Measurements from ENCODE around the gene TTLL11. TPM values are rescaled to one million over a fixed set of nuclear protein-coding genes. Genes with fewer than 3 reads are reported as not detected.

TTLL11 gene
- polyA plus RNA-seq, 1 of the 3 experiments (the other 2 are of a cell fraction): 6.8 TPM

GRCh38 chr9:122100756-122101155 is 7.6 kb upstream of the TTLL11 start (continued):
- no peak for TF ChIP-seq FOXJ3 (CRISPR knock-in tag; IDR thresholded peaks at IDR 0.05)

GRCh38 chr9:122099271-122099869 is 6.3 kb upstream of the TTLL11 start:
- H3K9me2 ChIP-seq: no peaks in the 10 kb centered on the region
- no peaks in the 10 kb centered on the region for H3K4me1 ChIP-seq (ENCODE audit: control insufficient read depth in 1 of 2, insufficient read depth in 2 of 2, low read depth in 1 of 2, low read length in 1 of 2)
- H3K36me3 ChIP-seq (replicated peaks in 1 of 2; ENCODE audit: control insufficient read depth in 1 of 2, insufficient read depth in 2 of 2, low read length in 1 of 2): no peaks in the 10 kb centered on the region
- H3K4me2 ChIP-seq: no peak overlapping the region
- ChIA-PET POLR2A (no interaction called here), CTCF (interaction anchor here (0.5 to 8.1 kb wide), 77 partner anchors 9 to 1250 kb away, joined by 3 to 327 read pairs (median 4); partner anchors contain the start of genes MRRF, RBM18 and RC3H2)
- no peak overlapping the region for H3K27ac ChIP-seq (ENCODE audit: low read depth in 2 of 2, low read length in 1 of 2)
- 38% methylated on average over 16 of the region's 16 CpGs for WGBS (ENCODE audit: low lambda C conversion rate)
- peak; percentile 80 for DNase-seq
- H4K20me1 ChIP-seq (ENCODE audit: insufficient read depth): no peaks in the 10 kb centered on the region
- no peaks in the 10 kb centered on the region for H3K79me2 ChIP-seq (ENCODE audit: insufficient read depth)
- H3F3A ChIP-seq (replicated peaks; ENCODE audit: insufficient read depth): no peaks in the 10 kb centered on the region
- H3K4me3 ChIP-seq (ENCODE audit: low read depth in 2 of 2, low read length in 1 of 2): peak overlapping the region in 1 of 2 experiments; percentile 35; a peak in 1 of 4 replicates
- peak overlapping the region; percentile 63; the same call in 1 of the 2 replicates for H2AFZ ChIP-seq (ENCODE audit: low read depth)
- H3K9me3 ChIP-seq: no peaks in the 10 kb centered on the region
- no peaks in the 10 kb centered on the region for H3K27me3 ChIP-seq (ENCODE audit: insufficient read depth)
- no peak overlapping the region for H3K9ac ChIP-seq
- TF ChIP-seq MEF2A (IDR thresholded peaks at IDR 0.05; ENCODE audit: borderline replicate concordance, low read depth) (no peak), RCOR1 (IDR thresholded peaks at IDR 0.05; ENCODE audit: low read length) (0 out of 2 replicates have a peak, but pooled peaks have one; percentile 15), SMC3 (IDR thresholded peaks at IDR 0.05; ENCODE audit: low read depth, low read length) (peak; percentile 80), CHD2 (IDR thresholded peaks at IDR 0.05; ENCODE audit: low read length, partially characterized antibody) (peak; percentile 42), RXRA (IDR thresholded peaks at IDR 0.05; ENCODE audit: borderline replicate concordance, low read depth) (no peak), RAD21 (IDR thresholded peaks at IDR 0.05; ENCODE audit: low read length) (peak; percentile 87), NRF1 (IDR thresholded peaks at IDR 0.05; ENCODE audit: low read depth, low read length) (no peak), MXI1 (IDR thresholded peaks at IDR 0.05; ENCODE audit: low read depth, low read length) (no peak), ELF1 (IDR thresholded peaks at IDR 0.05) (no peak), USF1 (IDR thresholded peaks at IDR 0.05; ENCODE audit: borderline replicate concordance, low read depth) (no peak), SIN3A (IDR thresholded peaks at IDR 0.05; ENCODE audit: borderline replicate concordance, low read depth, low read length) (no peak), RFX5 (IDR thresholded peaks at IDR 0.05; ENCODE audit: low read length) (no peak), EP300 (IDR thresholded peaks at IDR 0.05; ENCODE audit: borderline replicate concordance in 1 of 2, low read depth in 1 of 2, low read length in 1 of 2) (no peak), NFIC (IDR thresholded peaks at IDR 0.05; ENCODE audit: borderline replicate concordance) (no peak), YY1 (IDR thresholded peaks at IDR 0.05; ENCODE audit: low read depth) (no peak), TCF12 (IDR thresholded peaks at IDR 0.05) (no peak), TAF1 (IDR thresholded peaks at IDR 0.05; ENCODE audit: borderline replicate concordance, low read depth, low read length) (no peak), POLR2AphosphoS5 (IDR thresholded peaks at IDR 0.05; ENCODE audit: low read depth, low read length) (no peak)
- TF ChIP-seq, protein P1, sequence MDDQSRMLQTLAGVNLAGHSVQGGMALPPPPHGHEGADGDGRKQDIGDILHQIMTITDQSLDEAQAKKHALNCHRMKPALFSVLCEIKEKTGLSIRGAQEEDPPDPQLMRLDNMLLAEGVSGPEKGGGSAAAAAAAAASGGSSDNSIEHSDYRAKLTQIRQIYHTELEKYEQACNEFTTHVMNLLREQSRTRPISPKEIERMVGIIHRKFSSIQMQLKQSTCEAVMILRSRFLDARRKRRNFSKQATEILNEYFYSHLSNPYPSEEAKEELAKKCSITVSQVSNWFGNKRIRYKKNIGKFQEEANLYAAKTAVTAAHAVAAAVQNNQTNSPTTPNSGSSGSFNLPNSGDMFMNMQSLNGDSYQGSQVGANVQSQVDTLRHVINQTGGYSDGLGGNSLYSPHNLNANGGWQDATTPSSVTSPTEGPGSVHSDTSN (IDR thresholded peaks at IDR 0.05): no peak
- TF ChIP-seq, protein P2, sequence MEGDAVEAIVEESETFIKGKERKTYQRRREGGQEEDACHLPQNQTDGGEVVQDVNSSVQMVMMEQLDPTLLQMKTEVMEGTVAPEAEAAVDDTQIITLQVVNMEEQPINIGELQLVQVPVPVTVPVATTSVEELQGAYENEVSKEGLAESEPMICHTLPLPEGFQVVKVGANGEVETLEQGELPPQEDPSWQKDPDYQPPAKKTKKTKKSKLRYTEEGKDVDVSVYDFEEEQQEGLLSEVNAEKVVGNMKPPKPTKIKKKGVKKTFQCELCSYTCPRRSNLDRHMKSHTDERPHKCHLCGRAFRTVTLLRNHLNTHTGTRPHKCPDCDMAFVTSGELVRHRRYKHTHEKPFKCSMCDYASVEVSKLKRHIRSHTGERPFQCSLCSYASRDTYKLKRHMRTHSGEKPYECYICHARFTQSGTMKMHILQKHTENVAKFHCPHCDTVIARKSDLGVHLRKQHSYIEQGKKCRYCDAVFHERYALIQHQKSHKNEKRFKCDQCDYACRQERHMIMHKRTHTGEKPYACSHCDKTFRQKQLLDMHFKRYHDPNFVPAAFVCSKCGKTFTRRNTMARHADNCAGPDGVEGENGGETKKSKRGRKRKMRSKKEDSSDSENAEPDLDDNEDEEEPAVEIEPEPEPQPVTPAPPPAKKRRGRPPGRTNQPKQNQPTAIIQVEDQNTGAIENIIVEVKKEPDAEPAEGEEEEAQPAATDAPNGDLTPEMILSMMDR (IDR thresholded peaks at IDR 0.05): peak; percentile 76
- TF ChIP-seq, protein P3, sequence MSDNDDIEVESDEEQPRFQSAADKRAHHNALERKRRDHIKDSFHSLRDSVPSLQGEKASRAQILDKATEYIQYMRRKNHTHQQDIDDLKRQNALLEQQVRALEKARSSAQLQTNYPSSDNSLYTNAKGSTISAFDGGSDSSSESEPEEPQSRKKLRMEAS (IDR thresholded peaks at IDR 0.05; ENCODE audit: low read depth): no peak
- TF ChIP-seq, protein P4, sequence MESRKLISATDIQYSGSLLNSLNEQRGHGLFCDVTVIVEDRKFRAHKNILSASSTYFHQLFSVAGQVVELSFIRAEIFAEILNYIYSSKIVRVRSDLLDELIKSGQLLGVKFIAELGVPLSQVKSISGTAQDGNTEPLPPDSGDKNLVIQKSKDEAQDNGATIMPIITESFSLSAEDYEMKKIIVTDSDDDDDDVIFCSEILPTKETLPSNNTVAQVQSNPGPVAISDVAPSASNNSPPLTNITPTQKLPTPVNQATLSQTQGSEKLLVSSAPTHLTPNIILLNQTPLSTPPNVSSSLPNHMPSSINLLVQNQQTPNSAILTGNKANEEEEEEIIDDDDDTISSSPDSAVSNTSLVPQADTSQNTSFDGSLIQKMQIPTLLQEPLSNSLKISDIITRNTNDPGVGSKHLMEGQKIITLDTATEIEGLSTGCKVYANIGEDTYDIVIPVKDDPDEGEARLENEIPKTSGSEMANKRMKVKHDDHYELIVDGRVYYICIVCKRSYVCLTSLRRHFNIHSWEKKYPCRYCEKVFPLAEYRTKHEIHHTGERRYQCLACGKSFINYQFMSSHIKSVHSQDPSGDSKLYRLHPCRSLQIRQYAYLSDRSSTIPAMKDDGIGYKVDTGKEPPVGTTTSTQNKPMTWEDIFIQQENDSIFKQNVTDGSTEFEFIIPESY (IDR thresholded peaks at IDR 0.05; ENCODE audit: borderline replicate concordance, low read depth): no peak

All from SK-N-SH (cell line).